SK-N-SH treated with all-trans-retinoic acid at 6 μM for 48 hours (cell line): ENCODE results near the gene SUSD6.

Experiments
- ATAC-seq: fragments of 200-7000 bp; cut with Tn5 transposase; 3 replicates; pipeline ENCODE4 v1.9.1; 2020; ENCODE audit warnings: mild to moderate bottlenecking, moderate library complexity
- ARNTL ChIP-seq: fragments of 450-650 bp; formaldehyde crosslinking; IDR thresholded peaks from 2 replicates; pipeline ENCODE4 v1.5.0; 2020; ENCODE audit warnings: low read depth, mild to moderate bottlenecking, moderate library complexity, borderline replicate concordance
- BACH2 ChIP-seq: fragments of 250-450 bp; sonication (Bioruptor Pico); IDR thresholded peaks from 2 replicates; pipeline ENCODE4 v1.9.0; 2021; ENCODE audit warnings: mild to moderate bottlenecking, borderline replicate concordance
- CREB5 ChIP-seq: fragments of 250-450 bp; sonication (Bioruptor Pico); IDR thresholded peaks from 2 replicates; pipeline ENCODE4 v1.5.1; 2020; ENCODE audit warnings: low read depth, mild to moderate bottlenecking, moderate library complexity
- CSDC2 ChIP-seq: fragments of 250-450 bp; sonication (Bioruptor Pico); IDR thresholded peaks from 2 replicates; pipeline ENCODE4 v1.5.0; 2020; ENCODE audit warnings: mild to moderate bottlenecking, moderate library complexity
- CSRNP3 ChIP-seq: fragments of 250-450 bp; sonication (Bioruptor Pico); IDR thresholded peaks from 2 replicates; pipeline ENCODE4 v1.5.1; 2021; ENCODE audit warnings: mild to moderate bottlenecking, moderate library complexity
- ISL1 ChIP-seq: fragments of 250-450 bp; sonication (Bioruptor Pico); IDR thresholded peaks from 2 replicates; pipeline ENCODE4 v2.1.2; 2022; ENCODE audit warnings: mild to moderate bottlenecking, moderate library complexity
- PATZ1 ChIP-seq: fragments of 250-450 bp; sonication (Bioruptor Pico); IDR thresholded peaks from 2 replicates; pipeline ENCODE4 v1.8.0; 2020; ENCODE audit warnings: mild to moderate bottlenecking, moderate library complexity, borderline replicate concordance
- POU6F1 ChIP-seq: fragments of 250-450 bp; sonication (Bioruptor Pico); IDR thresholded peaks from 2 replicates; pipeline ENCODE4 v1.8.0; 2021; ENCODE audit warnings: low read depth, mild to moderate bottlenecking, moderate library complexity, borderline replicate concordance
- PPARA ChIP-seq: fragments of 250-450 bp; sonication (Bioruptor Pico); IDR thresholded peaks from 2 replicates; pipeline ENCODE4 v1.5.0; 2020; ENCODE audit warnings: mild to moderate bottlenecking, borderline replicate concordance
- RARB ChIP-seq: fragments of 250-450 bp; sonication (Bioruptor Pico); IDR thresholded peaks from 2 replicates; pipeline ENCODE4 v1.8.0; 2021; ENCODE audit warnings: mild to moderate bottlenecking, moderate library complexity
- SNAI2 ChIP-seq: fragments of 250-450 bp; sonication (Bioruptor Pico); IDR thresholded peaks from 2 replicates; pipeline ENCODE4 v1.5.0; 2020; ENCODE audit warnings: mild to moderate bottlenecking, moderate library complexity
- TCF4 ChIP-seq: fragments of 250-450 bp; sonication (Bioruptor Pico); IDR thresholded peaks from 2 replicates; pipeline ENCODE4 v1.8.0; 2021; ENCODE audit warnings: mild to moderate bottlenecking, moderate library complexity, borderline replicate concordance
- TOX ChIP-seq: fragments of 250-450 bp; sonication (Bioruptor Pico); IDR thresholded peaks from 2 replicates; pipeline ENCODE4 v1.8.0; 2021; ENCODE audit warnings: mild to moderate bottlenecking, moderate library complexity, borderline replicate concordance
- TSHZ2 ChIP-seq: fragments of 250-450 bp; sonication (Bioruptor Pico); IDR thresholded peaks from 2 replicates; pipeline ENCODE4 v1.5.0; 2020; ENCODE audit warnings: mild to moderate bottlenecking, moderate library complexity
- ZC3H10 ChIP-seq: fragments of 250-450 bp; sonication (Bioruptor Pico); IDR thresholded peaks from 2 replicates; pipeline ENCODE4 v1.5.1; 2021; ENCODE audit warnings: mild to moderate bottlenecking, moderate library complexity
- ZFP3 ChIP-seq: fragments of 250-450 bp; sonication (Bioruptor Pico); IDR thresholded peaks from 2 replicates; pipeline ENCODE4 v1.5.0; 2020; ENCODE audit warnings: mild to moderate bottlenecking, moderate library complexity
- ZFP30 ChIP-seq: fragments of 450-650 bp; formaldehyde crosslinking; IDR thresholded peaks from 2 replicates; pipeline ENCODE4 v1.5.0; 2022; ENCODE audit warnings: mild to moderate bottlenecking, moderate library complexity
- ZNF70 ChIP-seq: fragments of 450-650 bp; formaldehyde crosslinking; IDR thresholded peaks from 2 replicates; pipeline ENCODE4 v1.5.0; 2020; ENCODE audit warnings: mild to moderate bottlenecking, moderate library complexity
- ZNF8 ChIP-seq: fragments of 450-650 bp; formaldehyde crosslinking; IDR thresholded peaks from 2 replicates; pipeline ENCODE4 v1.5.0; 2020; ENCODE audit warnings: mild to moderate bottlenecking, moderate library complexity

Gene SUSD6

GRCh38 chr14:69615496-69616407, 4.4 kb downstream of the SUSD6 start:
- ATAC-seq, result peak; percentile 65
- TF ChIP-seq PATZ1 (CRISPR knock-in tag), result no peak
- no peak for TF ChIP-seq ZFP30 (CRISPR knock-in tag)
- TF ChIP-seq TSHZ2 (CRISPR knock-in tag), result no peak
- TF ChIP-seq CSDC2, result no peak
- no peak for TF ChIP-seq CSRNP3 (CRISPR knock-in tag)
- no peak for TF ChIP-seq RARB (CRISPR knock-in tag)
- TF ChIP-seq ISL1 (CRISPR knock-in tag), result no peak
- no peak for TF ChIP-seq POU6F1 (CRISPR knock-in tag)
- no peak for TF ChIP-seq CREB5 (CRISPR knock-in tag)
- no peak for TF ChIP-seq TCF4 (CRISPR knock-in tag)
- TF ChIP-seq ARNTL (CRISPR knock-in tag), result no peak

GRCh38 chr14:69616408-69616773, 5.0 kb downstream of the SUSD6 start:
- no peak for ATAC-seq
- TF ChIP-seq TOX (CRISPR knock-in tag) (no peak), CREB5 (CRISPR knock-in tag) (no peak)

GRCh38 chr14:69617796-69618195, 6.4 kb downstream of the SUSD6 start:
- ATAC-seq, result no peak
- TF ChIP-seq SNAI2, result no peak
- TF ChIP-seq ZNF70 (CRISPR knock-in tag), result no peak
- no peak for TF ChIP-seq TOX (CRISPR knock-in tag)
- TF ChIP-seq, all 23 proteins: peak for 0

GRCh38 chr14:69619012-69619411, 7.6 kb downstream of the SUSD6 start:
- no peak for TF ChIP-seq SNAI2
- TF ChIP-seq ZFP3, result no peak
- TF ChIP-seq TSHZ2 (CRISPR knock-in tag), result no peak
- no peak for TF ChIP-seq ZNF8 (CRISPR knock-in tag)
- no peak for TF ChIP-seq ZC3H10 (CRISPR knock-in tag)
- TF ChIP-seq PPARA (CRISPR knock-in tag), result no peak
- TF ChIP-seq RARB (CRISPR knock-in tag), result no peak
- no peak for TF ChIP-seq POU6F1 (CRISPR knock-in tag)
- no peak for TF ChIP-seq TOX (CRISPR knock-in tag)
- TF ChIP-seq BACH2 (CRISPR knock-in tag), result no peak
- TF ChIP-seq, all 23 proteins: peak for 0
- no peak for ATAC-seq
